GM12878 (cell line): Measurements from ENCODE around the gene LYRM2. TPM values are rescaled to one million over a fixed set of nuclear protein-coding genes. Genes with fewer than 3 reads are reported as not detected.

Experiments used
- ATAC-seq: fragments of 200-7000 bp; cut with Tn5 transposase; 3 replicates; pipeline ENCODE4 v1.9.1; 2020; ENCODE audit warnings: mild to moderate bottlenecking, moderate library complexity
- BruUV-seq: library from RNA; stranded (reverse); fragments of 400-500 nt; replicated peaks from 2 replicates; lab custom pipeline; 2021; lab: Mats Ljungman, UMichigan
- CTCF ChIA-PET: fragments of 300-600 bp; sonication (Branson Sonifier 250); formaldehyde crosslinking; extraction: SDS; loops from one replicate; lab custom pipeline; 2021; ENCODE audit warnings: inconsistent platforms; lab: Yijun Ruan, JAX
- POLR2A ChIA-PET: fragments of 350-600 bp; formaldehyde crosslinking; extraction: SDS; loops from one replicate; lab custom pipeline; 2021; ENCODE audit warnings: inconsistent platforms; lab: Charles Lee
- RAD21 ChIA-PET: fragments of 300-600 bp; sonication (Branson Sonifier 250); formaldehyde crosslinking; loops from one replicate; lab custom pipeline; 2023; ENCODE audit warnings: antibody characterized with exemption; ENCODE audit not compliant: unreplicated experiment; lab: Charles Lee
- SMC1A ChIA-PET: fragments of 300-600 bp; sonication (Branson Sonifier 250); formaldehyde crosslinking; loops from one replicate; lab custom pipeline; 2023; ENCODE audit not compliant: unreplicated experiment, uncharacterized antibody; lab: Charles Lee
- DNase-seq: peaks from one replicate; pipeline ENCODE4 v3.0.0-alpha.2; 2011; ENCODE audit warnings: low read depth, low spot score
- FAIRE-seq: peaks from 3 replicates; lab custom pipeline; 2011; peaks lifted over from hg19 to GRCh38; lab: Jason Lieb, UNC
- H2AFZ ChIP-seq: 2 replicates; pipeline ENCODE4 v1.6.0; 2011; ENCODE audit warnings: low read depth, low read length, control low read depth; ENCODE audit not compliant: control insufficient read depth
- H3K27ac ChIP-seq: 2 replicates; pipeline ENCODE4 v1.5.1; 2011; ENCODE audit warnings: control low read depth; ENCODE audit not compliant: control insufficient read depth, insufficient read depth
- H3K27me3 ChIP-seq, 2 experiments: replicated peaks in 1 of 2; 2 replicates each; pipeline versions ENCODE4 v1.6.0 to v1.6.1; 2011; ENCODE audit warnings: low read length in 1 of 2; ENCODE audit not compliant: control insufficient read depth in 2 of 2, insufficient read depth in 2 of 2
- H3K36me3 ChIP-seq, 2 experiments: 2 replicates each; pipeline ENCODE4 v1.5.1; 2011; ENCODE audit warnings: low read length in 1 of 2; ENCODE audit not compliant: control insufficient read depth in 2 of 2, insufficient read depth in 2 of 2
- H3K4me1 ChIP-seq: 2 replicates; pipeline ENCODE4 v1.6.1; 2011; ENCODE audit warnings: mild to moderate bottlenecking, low read length, moderate library complexity, mixed read lengths; ENCODE audit not compliant: control insufficient read depth, insufficient read depth
- H3K4me2 ChIP-seq: 2 replicates; pipeline ENCODE4 v1.6.0; 2011; ENCODE audit warnings: control low read depth; ENCODE audit not compliant: control insufficient read depth, insufficient read depth
- H3K4me3 ChIP-seq: fragments of 200-600 bp; sonication (generic); 2 replicates; pipeline ENCODE4 v1.5.1; 2016
- H3K79me2 ChIP-seq: 2 replicates; pipeline ENCODE4 v1.6.0; 2011; ENCODE audit warnings: low read length; ENCODE audit not compliant: control insufficient read depth, insufficient read depth
- H3K9ac ChIP-seq: 2 replicates; pipeline ENCODE4 v1.8.0; 2011; ENCODE audit warnings: low read length, control low read depth, mixed read lengths; ENCODE audit not compliant: control insufficient read depth, insufficient read depth
- H3K9me3 ChIP-seq: replicated peaks from 3 replicates; pipeline ENCODE4 v1.5.1; 2011; ENCODE audit warnings: mild to moderate bottlenecking, low read length; ENCODE audit not compliant: control insufficient read depth, insufficient read depth
- H4K20me1 ChIP-seq: 2 replicates; pipeline ENCODE4 v1.6.0; 2011; ENCODE audit not compliant: control insufficient read depth, insufficient read depth
- CBX5 ChIP-seq: sonication (generic); IDR thresholded peaks from 2 replicates; pipeline ENCODE4 v1.6.1; 2016; ENCODE audit warnings: low read depth, moderate library complexity, mild to moderate bottlenecking, inconsistent platforms
- ESRRA ChIP-seq: IDR thresholded peaks from 2 replicates; pipeline ENCODE4 v1.6.1; 2012; ENCODE audit warnings: mild to moderate bottlenecking, low read length, improper control_type of control experiment
- NFXL1 ChIP-seq: fragments of 450-650 bp; IDR thresholded peaks from 2 replicates; pipeline ENCODE4 v1.6.1; 2017; ENCODE audit warnings: antibody characterized with exemption, mild to moderate bottlenecking, borderline replicate concordance
- POLR2AphosphoS5 ChIP-seq: IDR thresholded peaks from 2 replicates; pipeline ENCODE4 v1.6.1; 2011; ENCODE audit warnings: mild to moderate bottlenecking, low read length, inconsistent platforms
- POU2F2 ChIP-seq: IDR thresholded peaks from 3 replicates; pipeline ENCODE4 v1.6.1; 2011; ENCODE audit warnings: low read depth, mild to moderate bottlenecking, low read length, borderline replicate concordance
- USF2 ChIP-seq: IDR thresholded peaks from 2 replicates; pipeline ENCODE4 v1.6.1; 2011; ENCODE audit warnings: low read depth, low read length, improper control_type of control experiment, borderline replicate concordance
- ZBTB40 ChIP-seq: fragments of 450-650 bp; IDR thresholded peaks from 2 replicates; pipeline ENCODE4 v1.6.1; 2016; ENCODE audit warnings: mild to moderate bottlenecking, moderate library complexity, borderline replicate concordance
- WGBS: methylation state at CpG from one replicate; pipeline ENCODE4 v1.1.6; 2016; ENCODE audit warnings: low lambda C conversion rate; ENCODE audit not compliant: insufficient replicate concordance, insufficient coverage; ENCODE audit errors: missing lambda C conversion rate; 5-methylcytosine and 5-hydroxymethylcytosine counted together
- in situ Hi-C: fragments of 300-500 bp; cut with MboI; formaldehyde crosslinking; loops from 9 replicates; pipeline ENCODE4 v1.14.3; 2018; ENCODE audit warnings: mixed read lengths
- intact Hi-C: fragments of 100-400 bp; cut with micrococcal nuclease; formaldehyde crosslinking; loops from one replicate; pipeline ENCODE4 v1.14.2; 2022; ENCODE audit not compliant: unreplicated experiment
- polyA plus RNA-seq, 11 experiments: library from polyadenylated mRNA; depleted of rRNA in 4 of 11; unstranded in 6 of 11; stranded (reverse) in 5 of 11; fragments of >200 nt; fragmentation: Nextera tagmentation in 4 of 11; fragmentation: Illumina TruSeq in 1 of 11; extraction: Ambion mirVana in 4 of 11; extraction: Trizol in 1 of 11; gene quantifications; 1 replicate in 1 of 11; 2 replicates in 10 of 11; pipeline versions ENCODE4 v1.2.1 to v1.2.3, GENCODE V29; 2011 to 2016; ENCODE audit warnings: inconsistent platforms in 2 of 11, missing spikeins in 2 of 11, low read depth in 1 of 11
- total RNA-seq, 4 experiments: library from RNA; depleted of rRNA in 3 of 4; stranded (reverse); fragments of >200 nt in 3 of 4; fragmentation: Illumina TruSeq in 1 of 4; extraction: Trizol in 1 of 4; gene quantifications; 2 replicates each; pipeline versions ENCODE4 v1.2.1 to v1.2.3, GENCODE V29; 2013 to 2021

The LYRM2 gene
- total and polyA plus RNA-seq, 10 of the 15 experiments (the other 5 are each of a cell fraction or from before 2014, with no cell fraction given): 17.2 to 75.0 (median 30.9) TPM

- ChIA-PET SMC1A (no interaction called here), RAD21 (no interaction called here), CTCF (no interaction called here)
Measured at GRCh38 chr6:89589297-89590025, 49.1 kb downstream of the LYRM2 start.

More at GRCh38 chr6:89589297-89590025, 49.1 kb downstream of the LYRM2 start:
- no peak for DNase-seq
- in situ Hi-C loops: no loop called here
- Histone ChIP-seq H3K27me3 (no peaks in the 10 kb centered on the region), H3K4me3 (no peak overlapping the region), H3K27ac (no peak overlapping the region), H3K79me2 (no peaks in the 10 kb centered on the region), H3K36me3 (no peaks in the 10 kb centered on the region), H4K20me1 (no peaks in the 10 kb centered on the region), H3K9ac (no peak overlapping the region), H3K9me3 (no peaks in the 10 kb centered on the region), H3K4me1 (no peaks in the 10 kb centered on the region), H3K4me2 (no peak overlapping the region), H2AFZ (no peak overlapping the region)
- 83% methylated on average over 7 of the region's 7 CpGs for WGBS
- POLR2A ChIA-PET: no interaction called here
- TF ChIP-seq POU2F2 (no peak), POLR2AphosphoS5 (no peak), ZBTB40 (no peak), ESRRA (no peak), USF2 (no peak), NFXL1 (no peak), CBX5 (no peak)
- intact Hi-C loops: no loop called here
- no peak for ATAC-seq
- FAIRE-seq: no peak
- no TSS peak for BruUV-seq
